Thymus (tissue), 11 donors: ENCODE data around the gene ADSS1. TPM values are rescaled to one million over a fixed set of nuclear protein-coding genes. Genes with fewer than 3 reads are reported as not detected.

Experiments
- DNase-seq, 9 donors: peaks; one replicate each; pipeline ENCODE4 v3.0.0-alpha.2; 2013; ENCODE audit warnings: low spot score in 9 of 9, low read depth in 6 of 9, missing footprints in 1 of 9
- H3K27ac ChIP-seq, 2 donors: one replicate each; pipeline ENCODE4 v1.5.1; 2013; ENCODE audit warnings: control low read depth in 1 of 2, low read depth in 1 of 2, low read length in 1 of 2, mild to moderate bottlenecking in 1 of 2, moderate library complexity in 1 of 2
- H3K27me3 ChIP-seq, 2 donors: one replicate each; pipeline ENCODE4 v1.5.1; 2013; ENCODE audit warnings: low read length in 1 of 2; ENCODE audit not compliant: control insufficient read depth in 2 of 2, insufficient read depth in 1 of 2
- H3K36me3 ChIP-seq, 2 donors: one replicate each; pipeline ENCODE4 v1.5.1; 2013; ENCODE audit warnings: low read length in 1 of 2, mild to moderate bottlenecking in 1 of 2, moderate library complexity in 1 of 2; ENCODE audit not compliant: control insufficient read depth in 2 of 2, insufficient read depth in 2 of 2
- H3K4me1 ChIP-seq, 2 donors: one replicate each; pipeline ENCODE4 v1.5.1; 2013; ENCODE audit warnings: low read length in 2 of 2; ENCODE audit not compliant: control insufficient read depth in 2 of 2, insufficient read depth in 2 of 2
- H3K4me3 ChIP-seq, 2 donors: one replicate each; pipeline ENCODE4 v1.5.1; 2013; ENCODE audit warnings: low read length in 2 of 2, control low read depth in 1 of 2, mild to moderate bottlenecking in 1 of 2
- H3K9me3 ChIP-seq, 2 donors: one replicate each; pipeline ENCODE4 v1.5.1; 2013; ENCODE audit warnings: low read length in 1 of 2, mild to moderate bottlenecking in 1 of 2; ENCODE audit not compliant: control insufficient read depth in 2 of 2, insufficient read depth in 1 of 2
- WGBS: extraction: QIAGEN DNeasy Blood & Tissue Kit; methylation state at CpG from one replicate; pipeline ENCODE4 v1.1.7; 2013; 5-methylcytosine and 5-hydroxymethylcytosine counted together
- polyA plus RNA-seq: library from polyadenylated mRNA; stranded (reverse); fragments of 200-250 nt; gene quantifications from one replicate; pipeline ENCODE4 v1.2.3, GENCODE V29; 2013
- total RNA-seq: library from RNA; stranded (reverse); fragments of 120-200 nt; gene quantifications from one replicate; pipeline ENCODE4 v1.2.4, GENCODE V29; 2013
- donor health status: healthy.

Gene ADSS1
- total and polyA plus RNA-seq, 2 donors = 2.5 to 4.0 TPM

GRCh38 chr14:104680056-104680805 is 43.8 kb upstream of the ADSS1 start:
- H3K4me1 ChIP-seq = peaks cover 13 to 48% of the 10 kb centered on the region in 2 donors
- 94% methylated on average over 21 of the region's 21 CpGs for WGBS
- H3K4me3 ChIP-seq = no peak overlapping the region
- H3K9me3 ChIP-seq = no peaks in the 10 kb centered on the region
- DNase-seq = no peak
- peaks cover 0 to 19% of the 10 kb centered on the region in 2 donors for H3K27me3 ChIP-seq
- no peak overlapping the region for H3K27ac ChIP-seq
- H3K36me3 ChIP-seq = no peaks in the 10 kb centered on the region

- DNase-seq = no peak
- WGBS = 71% methylated on average over 26 of the region's 26 CpGs
- Histone ChIP-seq H3K4me3 (no peak overlapping the region), H3K27me3 (peaks cover 0 to 19% of the 10 kb centered on the region in 2 donors), H3K9me3 (no peaks in the 10 kb centered on the region), H3K4me1 (peaks cover 13 to 49% of the 10 kb centered on the region in 2 donors), H3K36me3 (no peaks in the 10 kb centered on the region), H3K27ac (no peak overlapping the region)
Observed at GRCh38 chr14:104680806-104681688, 43.0 kb upstream of the ADSS1 start.

GRCh38 chr14:104681689-104682074 is 42.3 kb upstream of the ADSS1 start:
- H3K4me1 ChIP-seq = peaks cover 14 to 46% of the 10 kb centered on the region in 2 donors
- no peaks in the 10 kb centered on the region for H3K36me3 ChIP-seq
- DNase-seq = no peak
- peaks cover 0 to 16% of the 10 kb centered on the region in 2 donors for H3K27me3 ChIP-seq
- WGBS = 92% methylated on average over 11 of the region's 11 CpGs
- H3K27ac ChIP-seq = no peak overlapping the region
- H3K9me3 ChIP-seq = no peaks in the 10 kb centered on the region
- H3K4me3 ChIP-seq = no peak overlapping the region

GRCh38 chr14:104682107-104682593 is 41.9 kb upstream of the ADSS1 start:
- WGBS = 94% methylated on average over 12 of the region's 12 CpGs
- peaks cover 0 to 12% of the 10 kb centered on the region in 2 donors for H3K27me3 ChIP-seq
- H3K9me3 ChIP-seq = no peaks in the 10 kb centered on the region
- H3K36me3 ChIP-seq = no peaks in the 10 kb centered on the region
- no peak overlapping the region for H3K27ac ChIP-seq
- H3K4me1 ChIP-seq = peaks cover 16 to 46% of the 10 kb centered on the region in 2 donors
- DNase-seq = no peak
- H3K4me3 ChIP-seq = no peak overlapping the region

- DNase-seq = no peak
- peaks cover 13 to 46% of the 10 kb centered on the region in 2 donors for H3K4me1 ChIP-seq
- WGBS = 95% methylated on average over 22 of the region's 22 CpGs
Observed at GRCh38 chr14:104683653-104684448, 40.2 kb upstream of the ADSS1 start.

GRCh38 chr14:104684449-104684821 is 39.6 kb upstream of the ADSS1 start:
- H3K27me3 ChIP-seq = peaks cover 0 to 8% of the 10 kb centered on the region in 2 donors
- no peaks in the 10 kb centered on the region for H3K9me3 ChIP-seq
- no peak overlapping the region for H3K27ac ChIP-seq
- DNase-seq = no peak
- H3K4me1 ChIP-seq = peaks cover 13 to 45% of the 10 kb centered on the region in 2 donors
- H3K36me3 ChIP-seq = no peaks in the 10 kb centered on the region
- no peak overlapping the region for H3K4me3 ChIP-seq
- WGBS = 95% methylated on average over 10 of the region's 10 CpGs

More at GRCh38 chr14:104683653-104684448, 40.2 kb upstream of the ADSS1 start:
- Histone ChIP-seq H3K4me3 (no peak overlapping the region), H3K27ac (no peak overlapping the region), H3K27me3 (peaks cover 0 to 4% of the 10 kb centered on the region in 2 donors), H3K9me3 (no peaks in the 10 kb centered on the region), H3K36me3 (no peaks in the 10 kb centered on the region)

GRCh38 chr14:104685216-104685997 is 38.6 kb upstream of the ADSS1 start:
- WGBS = 81% methylated on average over 4 of the region's 4 CpGs
- Histone ChIP-seq H3K4me1 (peaks cover 19 to 51% of the 10 kb centered on the region in 2 donors), H3K4me3 (no peak overlapping the region), H3K9me3 (no peaks in the 10 kb centered on the region), H3K27me3 (peaks cover 0 to 8% of the 10 kb centered on the region in 2 donors), H3K36me3 (no peaks in the 10 kb centered on the region), H3K27ac (no peak overlapping the region)
- no peak for DNase-seq

- H3K36me3 ChIP-seq = no peaks in the 10 kb centered on the region
- no peaks in the 10 kb centered on the region for H3K9me3 ChIP-seq
- 98% methylated on average over 2 of the region's 2 CpGs for WGBS
- DNase-seq = no peak
- H3K4me1 ChIP-seq = peaks cover 26 to 53% of the 10 kb centered on the region in 2 donors
- no peak overlapping the region for H3K4me3 ChIP-seq
- peak overlapping the region in 1 of 2 donors; percentile 68 for H3K27ac ChIP-seq
- peaks cover 0 to 8% of the 10 kb centered on the region in 2 donors for H3K27me3 ChIP-seq
Observed at GRCh38 chr14:104685998-104686610, 37.9 kb upstream of the ADSS1 start.
